ENCODE results near the gene PRKCA.
"Not testable (repeated sequence)": the region's sequence is repeated elsewhere in the genome, so short reads cannot be mapped to it uniquely, and the experiment has no call there.

Gene PRKCA

GRCh38 chr17:66711881-66712321 is 409.5 kb downstream of the PRKCA start:
- TF ChIP-seq, protein P1, sequence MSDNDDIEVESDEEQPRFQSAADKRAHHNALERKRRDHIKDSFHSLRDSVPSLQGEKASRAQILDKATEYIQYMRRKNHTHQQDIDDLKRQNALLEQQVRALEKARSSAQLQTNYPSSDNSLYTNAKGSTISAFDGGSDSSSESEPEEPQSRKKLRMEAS (IDR thresholded peaks at IDR 0.05; ENCODE audit: low read depth, low read length): no peak
- TF ChIP-seq POLR2A (IDR thresholded peaks at IDR 0.05; ENCODE audit: extremely low read depth, insufficient read length) (no peak), CTCF (IDR thresholded peaks at IDR 0.05; ENCODE audit: low read depth, low read length) (no peak), MYC (IDR thresholded peaks at IDR 0.05; ENCODE audit: low read depth, low read length) (no peak)
- H3K4me3 ChIP-seq (ENCODE audit: low read depth, low read length): no peak overlapping the region
- DNase-seq (ENCODE audit: low read depth): no peak

DNA sequence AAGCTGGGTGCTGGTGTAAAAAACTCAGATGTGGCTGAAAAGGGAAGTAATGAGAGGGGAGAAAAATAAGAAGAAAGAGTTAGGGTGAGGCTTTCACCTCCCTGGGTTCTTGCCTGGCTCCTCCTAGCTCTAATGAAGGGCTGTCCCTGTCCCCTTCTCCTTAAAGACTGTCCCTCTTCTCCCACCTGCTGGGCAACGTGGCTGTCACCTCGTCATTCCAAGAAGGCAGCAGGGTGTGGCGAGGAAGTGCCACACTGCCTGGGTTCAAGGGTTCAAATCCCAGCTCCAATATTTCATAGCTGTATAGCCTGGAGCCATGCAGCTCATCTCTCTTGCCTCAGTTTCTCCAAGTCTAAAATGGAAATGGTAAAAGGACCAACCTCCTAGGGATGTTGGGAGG is 410.0 kb downstream of the PRKCA start:
- no peak overlapping the region for H3K4me3 ChIP-seq (ENCODE audit: low read depth, low read length)
- no peak for DNase-seq (ENCODE audit: low read depth)
- TF ChIP-seq CTCF (IDR thresholded peaks at IDR 0.05; ENCODE audit: low read depth, low read length) (no peak), MYC (IDR thresholded peaks at IDR 0.05; ENCODE audit: low read depth, low read length) (no peak), POLR2A (IDR thresholded peaks at IDR 0.05; ENCODE audit: extremely low read depth, insufficient read length) (no peak)
- TF ChIP-seq, protein P1 (IDR thresholded peaks at IDR 0.05; ENCODE audit: low read depth, low read length): no peak

DNA sequence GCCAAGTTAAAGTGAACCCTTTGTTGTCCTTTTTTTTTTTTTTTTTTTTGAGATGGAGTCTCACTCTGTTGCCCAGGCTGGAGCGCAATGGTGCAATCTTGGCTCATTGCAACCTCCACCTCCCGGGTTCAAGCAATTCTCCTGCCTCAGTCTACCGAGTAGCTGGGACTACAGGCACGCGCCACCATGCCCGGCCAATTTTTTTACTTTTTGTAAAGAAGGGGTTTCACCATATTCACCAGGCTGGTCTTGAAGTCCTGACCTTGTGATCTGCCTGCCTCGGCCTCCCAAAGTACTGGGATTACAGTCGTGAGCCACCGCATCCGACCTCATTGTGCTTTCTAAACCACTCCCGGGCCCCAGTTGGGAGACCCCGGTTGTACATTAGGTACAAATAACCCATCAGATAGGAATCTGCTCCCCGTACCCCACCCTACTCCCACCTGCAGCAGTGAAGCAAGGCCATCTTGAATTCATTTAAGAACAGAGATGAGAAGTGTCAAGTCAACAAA is 410.7 kb downstream of the PRKCA start:
- H3K4me3 ChIP-seq (ENCODE audit: low read depth, low read length); DNase-seq (ENCODE audit: low read depth): not testable (repeated sequence)

GRCh38 chr17:66713533-66714042 is 411.2 kb downstream of the PRKCA start:
- TF ChIP-seq POLR2A (IDR thresholded peaks at IDR 0.05; ENCODE audit: extremely low read depth, insufficient read length) (no peak), MYC (IDR thresholded peaks at IDR 0.05; ENCODE audit: low read depth, low read length) (no peak), CTCF (IDR thresholded peaks at IDR 0.05; ENCODE audit: low read depth, low read length) (no peak)
- TF ChIP-seq, protein P1 (IDR thresholded peaks at IDR 0.05; ENCODE audit: low read depth, low read length): no peak
- no peak for DNase-seq (ENCODE audit: low read depth)
- no peak overlapping the region for H3K4me3 ChIP-seq (ENCODE audit: low read depth, low read length)

DNA sequence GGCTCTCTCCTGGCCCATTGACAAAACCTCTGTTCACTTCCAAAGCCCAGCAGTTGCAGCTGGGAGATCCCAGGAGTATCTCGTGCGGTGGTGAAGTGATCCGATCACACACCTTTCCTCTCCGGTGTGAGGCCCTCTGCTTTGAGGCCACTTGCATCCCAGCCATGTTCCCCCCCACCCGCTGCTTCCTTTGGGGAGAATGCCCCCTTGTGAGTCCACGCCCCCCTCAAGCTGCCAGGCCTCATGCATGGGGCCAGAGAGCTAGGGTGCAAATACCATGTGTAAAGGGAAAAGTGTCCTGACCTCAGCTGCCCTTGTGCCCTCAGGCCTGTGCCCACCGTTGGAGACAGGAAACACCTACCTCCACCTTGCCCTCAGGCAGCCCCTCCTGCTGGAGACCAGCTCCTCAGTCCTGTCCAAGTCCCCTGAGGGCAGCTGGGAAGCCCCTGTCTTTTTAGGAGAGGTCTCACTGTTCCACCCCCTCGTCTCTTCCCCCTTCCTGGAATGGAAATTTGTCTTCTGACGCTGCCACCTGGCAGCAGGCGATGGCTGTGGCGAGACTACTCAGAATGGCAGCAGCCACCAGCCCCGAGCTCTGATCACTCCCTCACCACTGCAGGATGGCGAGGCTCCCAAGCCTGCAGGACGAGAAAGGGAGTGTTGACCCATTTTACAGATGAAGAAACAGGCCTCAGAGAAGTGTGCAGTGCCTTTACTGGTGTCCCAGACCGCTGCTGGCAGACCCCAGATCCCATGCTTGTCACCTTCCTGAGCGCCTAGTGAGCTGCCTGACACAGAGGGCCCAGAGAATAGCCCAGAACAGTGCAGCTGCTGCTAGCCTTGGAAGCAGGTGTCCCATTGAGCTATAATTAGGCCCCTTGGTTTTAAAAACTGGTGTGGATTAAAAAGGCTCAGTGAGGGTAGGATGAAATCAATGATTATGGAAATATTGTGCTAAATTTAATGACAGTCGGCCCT is 411.9 kb downstream of the PRKCA start:
- H3K4me3 ChIP-seq (ENCODE audit: low read depth, low read length): no peak overlapping the region
- TF ChIP-seq, protein P1 (IDR thresholded peaks at IDR 0.05; ENCODE audit: low read depth, low read length): no peak
- TF ChIP-seq POLR2A (IDR thresholded peaks at IDR 0.05; ENCODE audit: extremely low read depth, insufficient read length) (no peak), CTCF (IDR thresholded peaks at IDR 0.05; ENCODE audit: low read depth, low read length) (no peak), MYC (IDR thresholded peaks at IDR 0.05; ENCODE audit: low read depth, low read length) (no peak)
- DNase-seq (ENCODE audit: low read depth): no peak

GRCh38 chr17:66715076-66715675 is 412.8 kb downstream of the PRKCA start:
- TF ChIP-seq, protein P1 (IDR thresholded peaks at IDR 0.05; ENCODE audit: low read depth, low read length): no peak
- TF ChIP-seq POLR2A (IDR thresholded peaks at IDR 0.05; ENCODE audit: extremely low read depth, insufficient read length) (no peak), MYC (IDR thresholded peaks at IDR 0.05; ENCODE audit: low read depth, low read length) (no peak), CTCF (IDR thresholded peaks at IDR 0.05; ENCODE audit: low read depth, low read length) (no peak)
- DNase-seq (ENCODE audit: low read depth): no peak

More at GRCh38 chr17:66715076-66715675, 412.8 kb downstream of the PRKCA start:
- no peak overlapping the region for H3K4me3 ChIP-seq (ENCODE audit: low read depth, low read length)

Data from NB4 (cell line).